IPS DF 4.7 (cell line): Measurements from ENCODE around the gene ZNF438.
"Not testable (repeated sequence)": the region's sequence is repeated elsewhere in the genome, so short reads cannot be mapped to it uniquely, and the experiment has no call there.

Experiments
- DNase-seq: peaks from one replicate; pipeline ENCODE4 v3.0.0-alpha.2; 2013; ENCODE audit warnings: low spot score; ENCODE audit errors: extremely low read depth

Gene ZNF438

GRCh38 chr10:30986053-30986555 is 45.6 kb downstream of the ZNF438 start:
- DNase-seq: no peak

GRCh38 chr10:30985512-30985911 is 46.2 kb downstream of the ZNF438 start:
- no peak for DNase-seq

DNA sequence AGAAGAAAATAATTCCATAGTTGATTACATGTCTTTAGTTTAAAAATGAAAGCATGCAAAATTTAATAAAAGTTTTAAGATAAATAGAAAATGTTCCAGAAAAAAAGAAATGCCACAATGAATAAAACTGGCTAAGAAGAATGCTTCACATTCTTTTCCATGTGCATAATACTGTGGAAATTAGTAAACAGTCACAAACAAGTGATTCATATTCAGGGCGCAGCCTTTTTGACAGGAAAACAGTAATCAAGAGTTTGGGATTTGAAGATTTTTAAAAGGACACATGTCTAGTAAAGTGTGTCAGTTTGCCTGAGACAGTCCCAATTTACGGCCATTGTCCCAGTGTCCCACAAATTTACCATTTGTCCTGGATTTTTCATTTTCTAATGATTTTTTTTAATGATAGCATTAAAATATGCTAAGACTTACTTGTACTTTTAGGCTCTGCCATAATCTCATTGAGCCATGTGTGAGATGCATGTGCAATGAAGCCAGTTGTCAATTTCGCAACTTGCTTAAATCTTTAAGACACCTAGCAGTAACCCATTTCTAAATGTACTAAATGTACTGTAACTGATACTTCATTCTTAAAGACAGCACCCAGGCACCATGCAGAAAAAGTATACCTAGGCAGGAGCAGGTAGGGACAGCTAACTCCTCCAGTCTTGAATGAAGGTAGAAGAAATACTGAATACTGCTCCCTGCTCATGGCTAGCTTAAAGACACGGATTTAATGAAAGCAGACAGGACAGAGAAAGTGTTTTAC is 46.9 kb downstream of the ZNF438 start:
- no peak for DNase-seq

- DNase-seq: not testable (repeated sequence)
Measured at GRCh38 chr10:30983209-30983608, 48.5 kb downstream of the ZNF438 start.

GRCh38 chr10:30980951-30981616 is 50.6 kb downstream of the ZNF438 start:
- DNase-seq: no peak

GRCh38 chr10:30979956-30980355 is 51.7 kb downstream of the ZNF438 start:
- DNase-seq: no peak

DNA sequence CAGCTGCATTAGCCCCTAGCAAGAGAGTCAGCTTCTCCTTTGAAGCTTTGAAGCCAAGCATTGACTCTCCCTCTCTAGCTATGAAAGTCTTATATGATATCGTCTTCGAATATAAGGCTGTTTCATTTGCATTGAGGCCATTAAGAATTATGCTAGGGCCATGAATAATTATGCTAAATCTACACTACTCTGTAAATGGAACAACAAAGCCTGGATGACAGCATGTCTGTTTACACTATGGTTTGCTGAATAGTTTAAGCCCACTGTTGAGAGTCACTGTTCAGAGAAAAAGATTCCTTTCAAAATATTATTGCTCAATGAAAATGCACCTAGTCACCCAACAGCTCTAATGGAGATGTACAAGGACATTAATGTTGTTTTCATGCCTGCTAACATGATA is 52.8 kb downstream of the ZNF438 start:
- DNase-seq: no peak

DNA sequence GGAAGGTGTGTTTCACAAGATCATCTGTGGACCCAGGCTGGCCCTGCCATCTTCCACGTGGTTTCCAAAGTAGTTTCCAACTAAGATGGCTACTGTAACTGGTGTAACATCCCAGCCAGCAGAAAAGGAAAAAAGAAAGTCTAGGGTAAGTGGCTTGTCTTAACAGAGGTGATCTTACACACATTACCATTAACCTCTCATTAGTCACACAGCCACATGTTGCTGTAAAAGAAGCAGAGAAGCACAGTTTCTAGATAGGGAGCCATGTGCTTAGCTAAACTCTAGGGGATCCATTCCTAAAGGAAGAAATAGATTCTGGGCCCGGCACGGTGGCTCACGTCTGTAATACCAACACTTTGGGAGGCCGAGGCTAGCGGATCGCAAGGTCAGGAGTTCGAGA is 54.3 kb downstream of the ZNF438 start:
- no peak for DNase-seq

DNA sequence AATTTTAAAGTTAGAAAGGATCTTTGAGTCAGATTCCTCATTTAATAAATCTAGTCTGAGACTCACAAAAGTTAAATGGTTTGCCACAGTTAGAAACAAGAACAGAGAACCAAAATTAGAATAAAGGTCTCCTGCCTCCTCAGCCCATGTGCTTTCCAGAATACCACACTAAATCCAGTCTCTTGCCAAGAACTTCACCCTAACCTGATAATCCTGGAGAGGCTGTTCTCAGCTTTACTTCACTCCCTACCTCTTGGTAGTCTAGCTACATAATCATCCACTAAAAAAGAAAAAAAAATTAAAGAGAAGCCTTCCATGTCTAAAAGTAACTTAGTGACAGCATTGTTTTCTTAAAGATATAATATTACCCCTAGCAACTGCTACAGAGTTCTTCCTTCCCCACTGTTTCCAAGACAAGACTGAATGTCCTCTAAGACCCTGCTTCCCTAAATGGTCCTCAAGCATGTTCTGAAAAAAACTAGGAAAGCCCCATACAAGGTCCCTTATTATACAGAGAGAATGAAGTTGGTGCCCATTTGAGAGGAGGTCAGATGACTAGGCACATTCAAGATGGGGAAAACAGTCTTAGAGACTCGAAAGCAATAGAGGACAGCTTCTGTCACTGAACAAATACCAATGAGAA is 56.8 kb downstream of the ZNF438 start:
- DNase-seq: no peak

- DNase-seq: no peak
Measured at GRCh38 chr10:30974355-30974754, 57.3 kb downstream of the ZNF438 start.

GRCh38 chr10:30973737-30974136 is 57.9 kb downstream of the ZNF438 start:
- no peak for DNase-seq

DNA sequence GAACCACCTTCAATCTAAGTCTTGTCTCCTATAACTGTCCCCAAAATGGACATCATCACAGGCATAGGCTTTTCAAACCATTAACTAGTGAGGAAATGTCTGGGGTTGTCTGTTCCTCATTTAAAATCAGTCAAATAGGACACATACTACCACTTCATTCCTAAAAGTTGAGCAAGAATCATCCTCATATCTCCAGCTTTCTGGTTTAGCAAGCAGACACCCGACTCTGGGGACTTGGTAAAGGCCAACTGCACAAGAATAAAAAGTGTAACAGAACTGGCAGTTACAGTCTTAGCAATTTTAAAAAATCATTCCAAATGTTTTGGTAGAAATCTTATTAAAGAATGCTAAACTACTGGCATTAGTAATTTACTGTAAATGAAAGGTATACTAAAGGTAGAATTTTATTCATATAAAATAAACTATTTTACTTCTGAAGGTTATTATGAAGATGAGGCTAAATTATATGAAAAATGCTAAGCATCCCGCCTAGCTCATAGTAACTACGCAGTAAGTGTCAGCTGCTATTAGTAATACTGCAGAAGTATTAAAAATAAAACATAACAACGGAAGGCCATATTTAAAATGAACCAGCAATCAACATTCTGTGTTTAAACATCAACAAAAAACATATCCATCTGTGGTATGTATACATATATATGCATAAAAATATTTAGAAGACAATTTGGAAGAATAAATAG is 60.8 kb downstream of the ZNF438 start:
- no peak for DNase-seq

GRCh38 chr10:30968711-30969110 is 63.0 kb downstream of the ZNF438 start:
- DNase-seq: no peak

- no peak for DNase-seq
Measured at GRCh38 chr10:30967650-30968410, 63.8 kb downstream of the ZNF438 start.

DNA sequence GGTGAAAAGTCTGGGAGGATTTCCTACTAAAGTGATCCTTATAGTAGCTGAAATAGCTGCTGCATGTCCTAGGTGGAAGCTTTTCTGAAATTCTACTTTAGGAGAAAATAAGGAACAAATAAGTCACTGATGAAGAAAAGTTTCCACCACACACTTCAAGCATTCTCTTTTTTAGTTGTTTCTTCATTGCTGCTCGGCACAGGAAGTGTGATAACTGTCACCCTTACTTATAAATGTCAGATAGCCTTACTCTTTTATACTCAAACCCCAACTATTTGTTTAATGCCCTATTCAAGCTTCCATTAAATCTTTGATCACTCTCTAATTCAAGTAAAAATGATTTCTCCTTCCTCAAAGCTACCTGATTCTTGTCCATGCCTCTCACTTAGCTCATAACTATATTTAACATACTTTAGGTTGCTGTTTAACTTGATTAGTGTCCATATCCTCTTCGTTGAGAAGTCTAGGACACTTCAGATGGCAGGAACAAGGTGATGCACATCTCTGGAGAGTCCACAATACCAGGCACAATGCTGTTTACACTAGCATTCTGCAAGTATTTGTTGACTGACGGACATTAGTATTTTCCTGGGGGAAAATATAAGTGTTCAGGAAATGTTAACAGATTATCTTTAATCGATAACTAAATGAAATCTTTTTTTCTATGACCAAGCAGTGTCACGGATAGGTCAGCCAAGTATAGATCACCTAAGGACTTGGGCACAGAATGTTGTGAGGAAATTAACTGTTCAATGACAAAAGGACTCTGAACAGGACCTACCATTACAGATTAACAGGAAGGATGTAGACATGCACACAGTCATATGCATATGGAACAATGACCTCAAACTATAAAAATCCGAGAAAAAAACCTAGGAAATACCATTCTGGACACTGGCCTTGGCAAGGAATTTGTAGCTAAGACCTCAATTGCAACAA is 67.4 kb downstream of the ZNF438 start:
- no peak for DNase-seq

- DNase-seq: no peak
Measured at GRCh38 chr10:30962522-30962921, 69.1 kb downstream of the ZNF438 start.

DNA sequence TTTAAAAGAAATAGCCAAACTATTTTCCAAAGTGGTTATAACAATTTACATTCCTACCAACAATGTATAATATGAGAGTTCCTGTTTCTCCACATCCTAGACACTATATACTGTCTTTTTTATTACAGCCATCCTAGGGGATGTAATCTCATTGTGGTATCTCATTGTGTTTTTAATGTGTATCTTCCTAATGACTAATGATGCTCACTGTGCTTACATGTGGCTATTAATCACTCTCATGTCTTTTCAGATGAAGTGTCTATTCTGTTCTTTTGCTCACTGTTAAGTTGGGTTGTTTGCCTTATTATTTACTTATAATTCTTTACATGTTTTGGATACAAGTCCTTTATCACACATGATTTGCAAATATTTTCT is 71.8 kb downstream of the ZNF438 start:
- DNase-seq: no peak

DNA sequence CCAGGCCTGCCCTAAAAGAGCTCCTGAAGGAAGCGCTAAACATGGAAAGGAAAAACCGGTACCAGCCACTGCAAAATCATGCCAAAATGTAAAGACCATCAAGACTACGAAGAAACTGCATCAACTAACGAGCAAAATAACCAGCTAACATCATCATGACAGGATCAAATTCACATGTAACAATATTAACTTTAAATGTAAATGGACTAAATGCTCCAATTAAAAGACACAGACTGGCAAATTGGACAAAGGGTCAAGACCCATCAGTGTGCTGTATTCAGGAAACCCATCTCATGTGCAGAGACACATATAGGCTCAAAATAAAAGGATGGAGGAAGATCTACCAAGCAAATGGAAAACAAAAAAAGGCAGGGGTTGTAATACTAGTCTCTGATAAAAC is 82.4 kb downstream of the ZNF438 start:
- DNase-seq: not testable (repeated sequence)

DNA sequence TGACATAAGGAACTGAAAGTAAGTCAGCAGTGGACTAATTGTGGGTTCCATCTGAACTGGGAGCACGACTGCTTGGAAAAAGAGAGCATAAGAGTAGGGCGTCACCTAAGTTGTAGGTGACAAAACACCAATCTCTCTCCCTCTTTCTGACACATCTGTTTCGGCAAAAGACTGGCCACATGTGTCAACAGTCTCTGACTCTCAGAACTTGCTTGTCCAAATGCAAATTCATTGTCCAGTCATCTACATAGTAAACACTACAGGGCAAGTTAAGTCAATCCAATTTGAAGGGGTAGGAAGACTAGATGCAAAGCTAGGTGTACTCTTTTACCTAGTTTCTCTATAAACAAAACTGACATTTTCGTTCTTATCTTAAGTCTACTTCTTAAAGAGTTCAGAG is 87.7 kb downstream of the ZNF438 start:
- DNase-seq: no peak

GRCh38 chr10:30943451-30943850 is 88.2 kb downstream of the ZNF438 start:
- DNase-seq: no peak
